SKM-1 (cell line): Measurements from ENCODE around the gene PHLDA1.

Experiments used
- DNase-seq: peaks from one replicate; lab custom pipeline; 2025; ENCODE audit not compliant: unreplicated experiment; lab: John Stamatoyannopoulos, UW

The PHLDA1 gene

GRCh38 chr12:76037130-76038103 lies 5.8 kb upstream of the PHLDA1 start:
- peak; percentile 22 for DNase-seq

- DNase-seq: no peak
Measured at GRCh38 chr12:76035045-76035444, 3.5 kb upstream of the PHLDA1 start.

GRCh38 chr12:76033081-76034011 lies 1.8 kb upstream of the PHLDA1 start:
- no peak for DNase-seq

GRCh38 chr12:76032043-76032981 lies 736 bp upstream of the PHLDA1 start:
- DNase-seq: no peak

- DNase-seq: no peak
Measured at GRCh38 chr12:76031081-76031413, 529 bp downstream of the PHLDA1 start.

GRCh38 chr12:76030341-76031080 lies 1.1 kb downstream of the PHLDA1 start:
- DNase-seq: no peak

- no peak for DNase-seq
Measured at GRCh38 chr12:76029982-76030340, 1.6 kb downstream of the PHLDA1 start.

GRCh38 chr12:76028571-76029277 lies 2.9 kb downstream of the PHLDA1 start:
- DNase-seq: no peak

- DNase-seq: no peak
Measured at GRCh38 chr12:76026643-76027063, 4.9 kb downstream of the PHLDA1 start.

GRCh38 chr12:76025601-76026575 lies 5.7 kb downstream of the PHLDA1 start:
- DNase-seq: no peak

GRCh38 chr12:76024942-76025600 lies 6.5 kb downstream of the PHLDA1 start:
- no peak for DNase-seq

GRCh38 chr12:76024102-76024781 lies 7.3 kb downstream of the PHLDA1 start:
- no peak for DNase-seq

GRCh38 chr12:76023069-76023690 lies 8.4 kb downstream of the PHLDA1 start:
- no peak for DNase-seq

- no peak for DNase-seq
Measured at GRCh38 chr12:76022506-76022905, 9.1 kb downstream of the PHLDA1 start.

GRCh38 chr12:76020731-76021672 lies 10.6 kb downstream of the PHLDA1 start:
- DNase-seq: no peak

- DNase-seq: peak; percentile 26
Measured at GRCh38 chr12:76020281-76020680, 11.3 kb downstream of the PHLDA1 start.
